ENCODE data around the gene GGT7. TPM values are rescaled to one million over a fixed set of nuclear protein-coding genes. Genes with fewer than 3 reads are reported as not detected.
A peak's percentile ranks its signal among the peaks of the same experiment; 100 is the strongest.

Gene GGT7
- total and polyA plus RNA-seq, 5 donors from 2014 or later: 3.9 to 20.9 (median 6.7) TPM

- ATAC-seq (ENCODE audit: low read depth in 2 of 2) (peak in 1 of 2 donors; percentile 42), DNase-seq (peak in 2 of 3 donors; percentile 58 to 59)
- Mint-ChIP-seq H3K27ac (no peak overlapping the region), H3K4me1 (peaks cover 0 to 6% (median under 1%) of the 10 kb centered on the region in 4 donors), H3K9me3 (peaks cover 0 to 1% (median 0%) of the 10 kb centered on the region in 7 donors), H3K4me3 (peak overlapping the region in 1 of 4 donors; percentile 1), H3K36me3 (no peaks in the 10 kb centered on the region), H3K27me3 (peaks cover 50% of the 10 kb centered on the region)
- no peak overlapping the region for H3K4me3 ChIP-seq (ENCODE audit: low read depth, low read length)
- no peak overlapping the region for H3K27ac ChIP-seq (ENCODE audit: insufficient read depth, low read length, poor library complexity, severe bottlenecking)
- peaks cover 10% of the 10 kb centered on the region for H3K27me3 ChIP-seq (ENCODE audit: control insufficient read depth, insufficient read depth, low read length)
- H3K36me3 ChIP-seq (ENCODE audit: control insufficient read depth, insufficient read depth, low read length): no peaks in the 10 kb centered on the region
- H3K9me3 ChIP-seq (ENCODE audit: control insufficient read depth in 2 of 2, low read length in 2 of 2): no peaks in the 10 kb centered on the region
- no peaks in the 10 kb centered on the region for H3K4me1 ChIP-seq (ENCODE audit: control insufficient read depth, insufficient read depth, low read length, poor library complexity, severe bottlenecking)
Observed at GRCh38 chr20:34834459-34834893, 38.2 kb downstream of the GGT7 start.

DNA sequence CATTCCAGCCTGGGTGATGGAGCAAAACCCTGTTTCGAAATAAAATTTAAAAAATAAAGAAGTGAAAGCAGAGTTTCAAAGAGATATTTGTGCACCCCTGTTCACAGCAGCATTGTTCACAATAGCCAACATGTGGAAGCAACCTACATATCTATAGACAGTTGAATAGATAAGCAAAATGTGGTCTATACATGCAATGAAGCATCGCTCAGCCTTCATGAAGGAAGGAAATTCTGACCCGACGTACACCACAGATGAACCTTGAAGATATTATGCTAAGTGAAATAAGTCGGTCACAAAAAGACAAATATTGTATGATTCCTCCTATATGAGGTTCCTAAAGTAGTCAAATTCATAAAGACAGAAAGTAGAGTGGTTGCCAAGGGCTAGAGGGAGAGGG is 40.7 kb downstream of the GGT7 start:
- H3K4me3 ChIP-seq (ENCODE audit: low read depth, low read length): no peak overlapping the region
- Mint-ChIP-seq H3K4me3 (no peak overlapping the region), H3K4me1 (peaks cover 0 to 6% (median under 1%) of the 10 kb centered on the region in 4 donors), H3K27ac (peak overlapping the region in 1 of 3 donors; percentile 2), H3K27me3 (peaks cover 49% of the 10 kb centered on the region), H3K36me3 (no peaks in the 10 kb centered on the region), H3K9me3 (peaks cover 0 to 1% (median 0%) of the 10 kb centered on the region in 7 donors)
- no peaks in the 10 kb centered on the region for H3K9me3 ChIP-seq (ENCODE audit: control insufficient read depth in 2 of 2, low read length in 2 of 2)
- no peaks in the 10 kb centered on the region for H3K4me1 ChIP-seq (ENCODE audit: control insufficient read depth, insufficient read depth, low read length, poor library complexity, severe bottlenecking)
- ATAC-seq (ENCODE audit: low read depth in 2 of 2) (no peak), DNase-seq (no peak)
- peaks cover 9% of the 10 kb centered on the region for H3K27me3 ChIP-seq (ENCODE audit: control insufficient read depth, insufficient read depth, low read length)
- no peaks in the 10 kb centered on the region for H3K36me3 ChIP-seq (ENCODE audit: control insufficient read depth, insufficient read depth, low read length)
- H3K27ac ChIP-seq (ENCODE audit: insufficient read depth, low read length, poor library complexity, severe bottlenecking): no peak overlapping the region

GRCh38 chr20:34829191-34829590 is 43.5 kb downstream of the GGT7 start:
- Mint-ChIP-seq H3K27ac (no peak overlapping the region), H3K27me3 (peaks cover 45% of the 10 kb centered on the region), H3K4me1 (peaks cover 5 to 16% (median 10%) of the 10 kb centered on the region in 4 donors), H3K9me3 (no peaks in the 10 kb centered on the region), H3K4me3 (peak overlapping the region in 1 of 4 donors; percentile 20), H3K36me3 (no peaks in the 10 kb centered on the region)
- Histone ChIP-seq H3K27ac (ENCODE audit: insufficient read depth, low read length, poor library complexity, severe bottlenecking) (no peak overlapping the region), H3K4me1 (ENCODE audit: control insufficient read depth, insufficient read depth, low read length, poor library complexity, severe bottlenecking) (peaks cover 13% of the 10 kb centered on the region), H3K36me3 (ENCODE audit: control insufficient read depth, insufficient read depth, low read length) (no peaks in the 10 kb centered on the region), H3K4me3 (ENCODE audit: low read depth, low read length) (no peak overlapping the region), H3K27me3 (ENCODE audit: control insufficient read depth, insufficient read depth, low read length) (peaks cover 7% of the 10 kb centered on the region), H3K9me3 (ENCODE audit: control insufficient read depth in 2 of 2, low read length in 2 of 2) (no peaks in the 10 kb centered on the region)
- ATAC-seq (ENCODE audit: low read depth in 2 of 2) (no peak), DNase-seq (no peak)

DNA sequence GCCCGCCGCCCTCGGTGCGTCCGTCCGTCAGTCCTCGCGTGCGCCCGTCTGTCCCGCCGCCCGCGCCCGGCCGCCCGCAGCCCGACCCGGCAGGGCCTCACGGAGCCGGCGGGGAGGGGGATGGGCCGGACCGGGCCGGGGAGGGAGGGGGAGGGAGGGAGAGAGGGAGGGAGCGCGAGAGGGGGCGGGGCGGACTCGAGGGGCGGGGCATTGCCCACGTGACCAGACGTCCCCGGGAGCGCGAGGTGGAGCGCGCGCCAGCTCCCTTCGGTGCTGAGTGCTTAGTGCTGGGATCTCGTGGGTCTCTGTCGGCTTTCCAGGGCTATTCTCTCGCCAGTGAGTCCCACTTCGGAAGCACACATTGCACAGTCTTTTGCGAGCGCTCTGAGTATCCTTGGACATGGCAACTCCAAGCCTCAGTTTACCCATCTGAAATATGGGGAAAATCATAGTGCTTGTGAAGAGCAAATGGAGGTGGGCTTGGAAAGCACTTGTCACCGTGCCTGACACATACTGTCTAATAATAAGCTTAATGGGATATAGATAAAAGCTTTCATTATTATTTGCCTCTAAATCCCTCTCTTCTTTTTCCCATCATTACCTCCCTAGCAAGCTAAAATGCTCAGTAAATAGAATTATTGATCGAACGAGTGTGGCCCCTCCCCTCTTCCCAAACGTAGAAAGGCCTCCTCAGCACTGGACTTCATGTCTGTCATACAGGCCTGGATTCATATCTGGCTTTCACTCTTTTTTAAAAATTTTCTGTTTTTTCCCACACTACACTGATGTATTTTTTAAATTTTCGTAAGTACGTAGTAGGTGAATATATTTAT is 46.9 kb downstream of the GGT7 start, which contains the start of gene NCOA6:
NCOA6 (minus strand) TSS at position 122 of the 833 bp plus-strand sequence. CDS start 43,296 bp downstream, outside the sequence.
- DNase-seq: peak; percentile 72 to 86 (median 78)
- Mint-ChIP-seq H3K4me1 (peaks cover 19 to 42% (median 34%) of the 10 kb centered on the region in 4 donors), H3K4me3 (peak within 1 kb of the TSS; percentile 93 to 99 (median 96)), H3K9me3 (no peaks in the 10 kb centered on the region), H3K36me3 (peaks cover 5% of the 10 kb centered on the region), H3K27ac (peak within 1 kb of the TSS; percentile 83 to 99 (median 97)), H3K27me3 (peaks cover 13% of the 10 kb centered on the region)
- peaks cover 3% of the 10 kb centered on the region for H3K27me3 ChIP-seq (ENCODE audit: control insufficient read depth, insufficient read depth, low read length)
- peaks cover 36% of the 10 kb centered on the region for H3K4me1 ChIP-seq (ENCODE audit: control insufficient read depth, insufficient read depth, low read length, poor library complexity, severe bottlenecking)
- peak within 1 kb of the TSS; percentile 74 for H3K27ac ChIP-seq (ENCODE audit: insufficient read depth, low read length, poor library complexity, severe bottlenecking)
- peak within 1 kb of the TSS; percentile 90 for H3K4me3 ChIP-seq (ENCODE audit: low read depth, low read length)
- no peaks in the 10 kb centered on the region for H3K9me3 ChIP-seq (ENCODE audit: control insufficient read depth in 2 of 2, low read length in 2 of 2)
- H3K36me3 ChIP-seq (ENCODE audit: control insufficient read depth, insufficient read depth, low read length): no peaks in the 10 kb centered on the region
- ATAC-seq (ENCODE audit: low read depth in 2 of 2): peak; percentile 73 to 76

DNA sequence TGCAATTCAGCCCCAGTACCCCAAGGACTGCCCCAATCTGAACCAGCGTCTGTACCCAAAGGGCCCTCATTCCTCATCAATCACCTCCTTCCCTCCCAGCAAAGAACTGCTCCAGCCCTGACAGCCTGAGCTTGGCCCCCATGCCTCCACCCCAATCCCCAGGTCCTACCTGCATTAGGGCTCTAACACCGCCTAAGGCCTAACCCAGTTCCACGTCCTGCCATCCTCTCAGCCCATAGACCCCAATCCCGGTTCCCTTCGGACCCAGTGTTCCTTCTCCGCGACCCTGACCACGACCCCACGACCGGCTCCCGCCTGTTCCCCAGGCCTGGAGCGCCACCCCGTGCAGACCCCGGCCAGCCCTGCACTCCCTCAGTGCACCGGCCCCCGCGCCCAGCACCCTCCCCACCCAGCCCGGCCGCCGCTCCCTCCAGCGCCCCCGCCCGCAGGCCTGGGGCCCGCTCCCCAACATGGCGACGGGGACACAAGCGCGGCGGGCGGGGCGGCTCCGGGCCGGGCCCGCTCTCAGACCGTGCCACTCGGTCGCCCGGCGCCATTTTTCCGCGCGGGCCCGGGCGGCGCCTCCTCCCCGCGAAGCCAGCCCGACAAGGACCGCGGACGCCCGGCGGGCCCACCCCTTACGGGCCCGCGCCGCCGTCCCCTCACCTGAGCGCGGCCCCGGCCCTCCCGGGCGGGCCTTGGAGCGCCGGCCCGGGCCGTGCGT is 47.7 kb downstream of the GGT7 start:
- Histone ChIP-seq H3K4me1 (ENCODE audit: control insufficient read depth, insufficient read depth, low read length, poor library complexity, severe bottlenecking) (peaks cover 36% of the 10 kb centered on the region), H3K4me3 (ENCODE audit: low read depth, low read length) (peak overlapping the region; percentile 90), H3K9me3 (ENCODE audit: control insufficient read depth in 2 of 2, low read length in 2 of 2) (no peaks in the 10 kb centered on the region), H3K27ac (ENCODE audit: insufficient read depth, low read length, poor library complexity, severe bottlenecking) (peak overlapping the region; percentile 74), H3K27me3 (ENCODE audit: control insufficient read depth, insufficient read depth, low read length) (peaks cover 1% of the 10 kb centered on the region), H3K36me3 (ENCODE audit: control insufficient read depth, insufficient read depth, low read length) (no peaks in the 10 kb centered on the region)
- DNase-seq: peak; percentile 61 to 72 (median 63)
- peak overlapping the region; percentile 83 to 99 (median 97) for H3K27ac Mint-ChIP-seq
- H3K27me3 Mint-ChIP-seq: peaks cover 10% of the 10 kb centered on the region
- H3K4me1 Mint-ChIP-seq: peaks cover 21 to 46% (median 36%) of the 10 kb centered on the region in 4 donors
- H3K9me3 Mint-ChIP-seq: no peaks in the 10 kb centered on the region
- peaks cover 5% of the 10 kb centered on the region for H3K36me3 Mint-ChIP-seq
- peak overlapping the region; percentile 93 to 99 (median 96) for H3K4me3 Mint-ChIP-seq
- peak; percentile 79 to 83 for ATAC-seq (ENCODE audit: low read depth in 2 of 2)

DNA sequence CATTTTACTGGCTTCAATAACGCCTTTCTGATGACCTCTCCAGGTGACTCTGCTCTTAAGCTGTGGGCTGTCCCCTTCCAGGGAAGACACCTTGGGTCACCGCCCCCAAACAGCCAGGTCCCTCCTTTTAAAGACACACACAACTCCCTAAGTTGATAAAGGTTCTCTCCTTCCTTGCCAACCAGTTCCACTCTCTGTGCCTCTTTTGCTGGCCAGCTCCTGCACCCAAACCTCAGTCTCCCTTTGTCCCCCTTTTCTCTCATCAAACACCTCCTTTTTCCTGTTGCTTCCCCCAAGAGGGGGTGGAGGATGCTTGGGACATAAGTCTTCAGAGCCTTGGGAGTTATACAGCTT is 48.2 kb downstream of the GGT7 start:
- Mint-ChIP-seq H3K27me3 (peaks cover 10% of the 10 kb centered on the region), H3K4me3 (peak overlapping the region; percentile 93 to 99 (median 96)), H3K36me3 (peaks cover 5% of the 10 kb centered on the region), H3K4me1 (peaks cover 21 to 50% (median 40%) of the 10 kb centered on the region in 4 donors), H3K9me3 (no peaks in the 10 kb centered on the region), H3K27ac (peak overlapping the region; percentile 83 to 99 (median 97))
- Histone ChIP-seq H3K36me3 (ENCODE audit: control insufficient read depth, insufficient read depth, low read length) (no peaks in the 10 kb centered on the region), H3K27me3 (ENCODE audit: control insufficient read depth, insufficient read depth, low read length) (no peaks in the 10 kb centered on the region), H3K27ac (ENCODE audit: insufficient read depth, low read length, poor library complexity, severe bottlenecking) (peak overlapping the region; percentile 74), H3K9me3 (ENCODE audit: control insufficient read depth in 2 of 2, low read length in 2 of 2) (no peaks in the 10 kb centered on the region), H3K4me1 (ENCODE audit: control insufficient read depth, insufficient read depth, low read length, poor library complexity, severe bottlenecking) (peaks cover 36% of the 10 kb centered on the region), H3K4me3 (ENCODE audit: low read depth, low read length) (peak overlapping the region; percentile 90)
- ATAC-seq (ENCODE audit: low read depth in 2 of 2) (peak; percentile 44 to 50), DNase-seq (peak; percentile 58 to 88 (median 64))

DNA sequence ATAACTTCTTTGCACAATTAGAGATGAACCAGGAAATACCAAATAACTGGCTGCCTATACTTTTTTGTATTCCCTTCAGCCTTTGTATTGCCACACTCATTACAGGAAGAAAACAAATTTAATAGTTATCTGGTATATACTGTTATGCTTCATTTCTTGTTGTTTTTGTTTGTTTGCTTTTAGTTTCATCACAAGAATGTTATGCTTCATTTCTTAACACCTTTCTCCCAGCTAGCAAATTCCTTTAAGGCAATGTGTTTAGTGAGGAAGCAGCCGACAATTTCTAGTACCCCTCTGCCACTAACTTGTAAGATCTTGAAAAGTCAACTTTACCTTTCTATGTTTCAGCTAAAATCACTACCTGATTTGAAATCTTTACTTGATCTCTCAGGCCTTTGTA is 48.6 kb downstream of the GGT7 start:
- Histone ChIP-seq H3K27ac (ENCODE audit: insufficient read depth, low read length, poor library complexity, severe bottlenecking) (peak overlapping the region; percentile 74), H3K36me3 (ENCODE audit: control insufficient read depth, insufficient read depth, low read length) (no peaks in the 10 kb centered on the region), H3K4me1 (ENCODE audit: control insufficient read depth, insufficient read depth, low read length, poor library complexity, severe bottlenecking) (peaks cover 36% of the 10 kb centered on the region), H3K9me3 (ENCODE audit: control insufficient read depth in 2 of 2, low read length in 2 of 2) (no peaks in the 10 kb centered on the region), H3K4me3 (ENCODE audit: low read depth, low read length) (peak overlapping the region; percentile 90), H3K27me3 (ENCODE audit: control insufficient read depth, insufficient read depth, low read length) (no peaks in the 10 kb centered on the region)
- Mint-ChIP-seq H3K27me3 (peaks cover 10% of the 10 kb centered on the region), H3K4me3 (peak overlapping the region; percentile 93 to 99 (median 96)), H3K27ac (peak overlapping the region; percentile 27 to 99 (median 83)), H3K9me3 (no peaks in the 10 kb centered on the region), H3K36me3 (peaks cover 5% of the 10 kb centered on the region), H3K4me1 (peaks cover 23 to 54% (median 42%) of the 10 kb centered on the region in 4 donors)
- DNase-seq: no peak
- ATAC-seq (ENCODE audit: low read depth in 2 of 2): no peak
